Mesothelial cell of epicardium (in vitro differentiated cells): Measurements from ENCODE around the gene DDIT4. TPM values are rescaled to one million over a fixed set of nuclear protein-coding genes. Genes with fewer than 3 reads are reported as not detected.
A peak's percentile ranks its signal among the peaks of the same experiment; 100 is the strongest.

Experiments used
- DNase-seq, 2 experiments: peaks; one replicate each; pipeline ENCODE4 v3.0.0; 2021; ENCODE audit warnings: low spot score in 2 of 2; ENCODE audit not compliant: unreplicated experiment in 2 of 2
- H3K27ac Mint-ChIP-seq: 2 replicates; pipeline ENCODE4 v1.8.0; 2021; ENCODE audit warnings: mixed read lengths
- H3K27me3 Mint-ChIP-seq: 2 replicates; pipeline ENCODE4 v1.8.0; 2021; ENCODE audit warnings: low read depth, mixed read lengths
- H3K36me3 Mint-ChIP-seq: 2 replicates; pipeline ENCODE4 v1.8.0; 2021; ENCODE audit warnings: mixed read lengths
- H3K4me1 Mint-ChIP-seq: 2 replicates; pipeline ENCODE4 v1.8.0; 2021; ENCODE audit warnings: mixed read lengths
- H3K4me3 Mint-ChIP-seq: 2 replicates; pipeline ENCODE4 v1.8.0; 2021; ENCODE audit warnings: mild to moderate bottlenecking, moderate library complexity, mixed read lengths
- H3K9me3 Mint-ChIP-seq: 2 replicates; pipeline ENCODE4 v1.8.0; 2021; ENCODE audit warnings: mixed read lengths
- CTCF ChIP-seq: fragments of 200-600 bp; sonication (generic); IDR thresholded peaks from one replicate; pipeline ENCODE4 v1.5.0; 2021; ENCODE audit warnings: antibody characterized with exemption; ENCODE audit not compliant: unreplicated experiment
- total RNA-seq: library from RNA; stranded (reverse); gene quantifications from 3 replicates; pipeline ENCODE4 v1.2.1, GENCODE V29; 2021

DDIT4 gene
- total RNA-seq, 1 donor from 2014 or later = 61.9 TPM

- peak overlapping the region; percentile 94 for H3K27ac Mint-ChIP-seq
- TF ChIP-seq CTCF = peak; percentile 49
- peak in 1 of 2 experiments; percentile 61 for DNase-seq
These were observed 1.1 kb downstream of the DDIT4 start for GRCh38 chr10:72274730-72275350.

DNA sequence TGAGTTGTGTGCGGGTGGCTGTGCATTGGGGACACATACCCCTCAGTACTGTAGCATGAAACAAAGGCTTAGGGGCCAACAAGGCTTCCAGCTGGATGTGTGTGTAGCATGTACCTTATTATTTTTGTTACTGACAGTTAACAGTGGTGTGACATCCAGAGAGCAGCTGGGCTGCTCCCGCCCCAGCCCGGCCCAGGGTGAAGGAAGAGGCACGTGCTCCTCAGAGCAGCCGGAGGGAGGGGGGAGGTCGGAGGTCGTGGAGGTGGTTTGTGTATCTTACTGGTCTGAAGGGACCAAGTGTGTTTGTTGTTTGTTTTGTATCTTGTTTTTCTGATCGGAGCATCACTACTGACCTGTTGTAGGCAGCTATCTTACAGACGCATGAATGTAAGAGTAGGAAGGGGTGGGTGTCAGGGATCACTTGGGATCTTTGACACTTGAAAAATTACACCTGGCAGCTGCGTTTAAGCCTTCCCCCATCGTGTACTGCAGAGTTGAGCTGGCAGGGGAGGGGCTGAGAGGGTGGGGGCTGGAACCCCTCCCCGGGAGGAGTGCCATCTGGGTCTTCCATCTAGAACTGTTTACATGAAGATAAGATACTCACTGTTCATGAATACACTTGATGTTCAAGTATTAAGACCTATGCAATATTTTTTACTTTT lies 1.8 kb downstream of the DDIT4 start:
- Mint-ChIP-seq H3K9me3 (no peaks in the 10 kb centered on the region), H3K36me3 (peaks cover 8% of the 10 kb centered on the region), H3K27ac (peak overlapping the region; percentile 55), H3K4me3 (peak overlapping the region; percentile 93), H3K4me1 (peaks cover 42% of the 10 kb centered on the region), H3K27me3 (no peaks in the 10 kb centered on the region)
- no peak for DNase-seq
- no peak for TF ChIP-seq CTCF

More at GRCh38 chr10:72274730-72275350, 1.1 kb downstream of the DDIT4 start:
- Mint-ChIP-seq H3K27me3 (no peaks in the 10 kb centered on the region), H3K9me3 (no peaks in the 10 kb centered on the region), H3K4me1 (peaks cover 45% of the 10 kb centered on the region), H3K4me3 (peak overlapping the region; percentile 93), H3K36me3 (peaks cover 8% of the 10 kb centered on the region)

DNA sequence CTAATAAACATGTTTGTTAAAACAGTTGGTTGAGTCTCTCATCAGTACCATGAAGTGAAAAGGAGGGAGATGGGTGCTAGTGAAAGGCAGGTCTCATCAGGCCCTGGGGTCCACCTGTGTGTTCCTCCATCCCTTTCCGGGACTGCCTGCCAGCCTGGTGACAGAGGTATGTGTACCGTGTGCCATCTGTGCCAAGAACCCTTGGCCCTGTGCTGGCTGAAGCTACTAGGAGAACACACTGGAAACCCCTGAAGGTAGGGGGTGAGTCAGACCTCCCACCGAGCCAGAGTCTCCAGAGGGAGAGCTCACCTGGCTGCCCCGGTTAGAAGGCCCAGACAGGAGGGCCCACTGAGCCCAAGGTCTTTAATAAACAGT lies 2.3 kb downstream of the DDIT4 start:
- no peak for DNase-seq
- Mint-ChIP-seq H3K27me3 (no peaks in the 10 kb centered on the region), H3K36me3 (peaks cover 8% of the 10 kb centered on the region), H3K9me3 (no peaks in the 10 kb centered on the region), H3K4me1 (peaks cover 38% of the 10 kb centered on the region), H3K4me3 (peak overlapping the region; percentile 93), H3K27ac (peak overlapping the region; percentile 55)
- no peak for TF ChIP-seq CTCF

DNA sequence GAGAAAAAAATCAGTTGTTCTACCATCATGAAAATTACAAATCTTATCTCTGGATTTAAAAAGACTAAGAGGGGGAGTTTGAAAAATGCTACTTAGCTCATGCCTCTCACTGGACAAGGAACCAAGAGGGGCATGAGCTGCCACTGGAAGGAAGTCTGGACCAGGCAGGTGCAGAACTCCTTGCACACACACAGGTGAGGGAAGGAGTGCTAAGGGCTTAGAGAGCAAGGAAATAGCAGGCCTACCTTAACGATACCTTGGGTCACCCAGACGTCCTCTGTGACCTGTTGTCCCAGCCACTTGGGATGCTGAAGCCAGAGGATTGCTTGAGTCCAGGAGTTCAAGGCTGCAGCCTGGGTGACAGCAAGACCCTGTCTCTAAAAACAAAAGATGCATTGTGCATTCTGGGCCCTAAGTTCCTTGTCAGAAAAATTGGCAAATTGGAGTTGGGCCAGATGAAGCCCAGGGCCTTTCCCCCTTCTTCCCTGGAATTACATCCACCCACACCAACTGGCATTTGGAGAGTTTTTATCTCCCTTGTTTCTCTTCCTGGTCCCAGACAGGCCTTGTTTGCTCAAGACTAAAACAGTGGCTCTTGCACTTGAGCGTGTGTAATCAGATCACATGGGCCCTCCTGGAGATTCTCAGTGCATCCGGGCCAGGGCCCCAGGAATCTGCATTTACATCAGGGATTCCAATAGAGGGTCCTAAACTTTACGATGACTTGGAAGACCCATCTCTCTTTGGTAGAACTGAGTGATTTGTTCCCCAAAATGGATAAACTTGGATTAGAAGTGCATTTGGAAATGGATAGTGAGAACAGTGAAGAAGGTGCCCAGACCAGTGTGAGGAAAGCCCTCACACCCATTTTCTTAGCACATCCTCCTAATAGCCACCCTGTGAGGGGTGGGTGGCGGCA lies 3.0 kb downstream of the DDIT4 start:
- H3K36me3 Mint-ChIP-seq = peaks cover 8% of the 10 kb centered on the region

More for the DNA sequence above, 3.0 kb downstream of the DDIT4 start:
- H3K27ac Mint-ChIP-seq = peak overlapping the region; percentile 55
- no peaks in the 10 kb centered on the region for H3K9me3 Mint-ChIP-seq
- H3K27me3 Mint-ChIP-seq = no peaks in the 10 kb centered on the region
- H3K4me1 Mint-ChIP-seq = peaks cover 35% of the 10 kb centered on the region
- H3K4me3 Mint-ChIP-seq = peak overlapping the region; percentile 93
- DNase-seq = no peak
- no peak for TF ChIP-seq CTCF
